ENCODE data around the gene SWI5. TPM values are rescaled to one million over a fixed set of nuclear protein-coding genes. Genes with fewer than 3 reads are reported as not detected.
A peak's percentile ranks its signal among the peaks of the same experiment; 100 is the strongest.

The SWI5 gene
- total and polyA plus RNA-seq, 9 of the 15 experiments (the other 6 are each of a cell fraction or from before 2014, with no cell fraction given) = 62.8 to 133 (median 95.9) TPM

DNA sequence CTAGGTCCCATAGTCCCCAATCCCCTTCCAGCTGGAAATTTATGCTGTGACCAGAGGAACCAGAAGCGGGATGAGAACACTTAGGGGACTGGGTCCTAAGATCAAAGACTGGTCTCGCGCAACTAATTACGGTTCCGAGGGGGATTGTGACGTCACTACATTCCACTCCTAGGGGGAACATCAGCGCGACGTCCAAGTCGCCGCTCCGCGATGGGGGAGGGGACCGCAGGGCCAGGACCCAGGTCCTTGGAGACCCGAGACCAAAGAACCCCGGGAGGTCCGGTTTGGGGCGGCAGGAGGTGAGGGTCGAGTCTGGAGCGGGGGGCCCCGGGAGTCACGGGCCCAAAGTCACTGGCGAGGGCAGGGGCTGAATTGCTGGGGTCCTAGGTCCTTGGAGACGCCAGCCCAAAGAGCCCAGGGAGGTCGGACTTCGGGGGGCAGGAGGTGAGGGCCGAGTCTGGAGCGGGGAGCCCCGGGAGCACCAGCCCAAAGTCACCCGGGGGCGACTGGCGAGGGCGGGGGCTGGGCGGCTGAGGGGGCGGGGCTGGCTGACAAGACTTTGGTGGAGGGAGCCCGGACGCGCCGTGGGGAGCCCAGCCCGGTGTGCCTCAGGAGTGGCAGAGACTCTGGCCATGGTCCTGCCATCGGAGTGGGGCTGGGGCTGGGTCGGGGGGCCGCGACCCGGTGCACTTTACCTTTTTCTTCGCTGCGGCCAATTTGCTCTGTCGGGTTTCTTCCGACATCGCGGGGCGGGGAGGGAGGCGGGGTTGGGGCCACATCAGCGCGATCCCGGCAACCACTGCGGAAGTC is 673 bp upstream of the SWI5 start, which contains the start of gene GOLGA2 (continued):
- no peak for TF ChIP-seq E4F1 (CRISPR knock-in tag; IDR thresholded peaks at IDR 0.05; ENCODE audit: borderline replicate concordance)
- no peak for TF ChIP-seq MXD1 (CRISPR knock-in tag; IDR thresholded peaks at IDR 0.05; ENCODE audit: borderline replicate concordance, poor library complexity, severe bottlenecking)
- TF ChIP-seq NFIC (IDR thresholded peaks at IDR 0.05) = no peak
- TF ChIP-seq, protein P1, sequence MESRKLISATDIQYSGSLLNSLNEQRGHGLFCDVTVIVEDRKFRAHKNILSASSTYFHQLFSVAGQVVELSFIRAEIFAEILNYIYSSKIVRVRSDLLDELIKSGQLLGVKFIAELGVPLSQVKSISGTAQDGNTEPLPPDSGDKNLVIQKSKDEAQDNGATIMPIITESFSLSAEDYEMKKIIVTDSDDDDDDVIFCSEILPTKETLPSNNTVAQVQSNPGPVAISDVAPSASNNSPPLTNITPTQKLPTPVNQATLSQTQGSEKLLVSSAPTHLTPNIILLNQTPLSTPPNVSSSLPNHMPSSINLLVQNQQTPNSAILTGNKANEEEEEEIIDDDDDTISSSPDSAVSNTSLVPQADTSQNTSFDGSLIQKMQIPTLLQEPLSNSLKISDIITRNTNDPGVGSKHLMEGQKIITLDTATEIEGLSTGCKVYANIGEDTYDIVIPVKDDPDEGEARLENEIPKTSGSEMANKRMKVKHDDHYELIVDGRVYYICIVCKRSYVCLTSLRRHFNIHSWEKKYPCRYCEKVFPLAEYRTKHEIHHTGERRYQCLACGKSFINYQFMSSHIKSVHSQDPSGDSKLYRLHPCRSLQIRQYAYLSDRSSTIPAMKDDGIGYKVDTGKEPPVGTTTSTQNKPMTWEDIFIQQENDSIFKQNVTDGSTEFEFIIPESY (CRISPR knock-in tag; IDR thresholded peaks at IDR 0.05) = no peak
- TF ChIP-seq, protein P2, sequence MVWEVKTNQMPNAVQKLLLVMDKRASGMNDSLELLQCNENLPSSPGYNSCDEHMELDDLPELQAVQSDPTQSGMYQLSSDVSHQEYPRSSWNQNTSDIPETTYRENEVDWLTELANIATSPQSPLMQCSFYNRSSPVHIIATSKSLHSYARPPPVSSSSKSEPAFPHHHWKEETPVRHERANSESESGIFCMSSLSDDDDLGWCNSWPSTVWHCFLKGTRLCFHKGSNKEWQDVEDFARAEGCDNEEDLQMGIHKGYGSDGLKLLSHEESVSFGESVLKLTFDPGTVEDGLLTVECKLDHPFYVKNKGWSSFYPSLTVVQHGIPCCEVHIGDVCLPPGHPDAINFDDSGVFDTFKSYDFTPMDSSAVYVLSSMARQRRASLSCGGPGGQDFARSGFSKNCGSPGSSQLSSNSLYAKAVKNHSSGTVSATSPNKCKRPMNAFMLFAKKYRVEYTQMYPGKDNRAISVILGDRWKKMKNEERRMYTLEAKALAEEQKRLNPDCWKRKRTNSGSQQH (CRISPR knock-in tag; IDR thresholded peaks at IDR 0.05) = peak; percentile 60; the same call in 1 of the 2 replicates
- no peak for TF ChIP-seq MAFF (IDR thresholded peaks at IDR 0.05; ENCODE audit: low read length)
- no peak for TF ChIP-seq CREB1 (IDR thresholded peaks at IDR 0.05)
- no peak for TF ChIP-seq CREB1 (CRISPR knock-in tag; IDR thresholded peaks at IDR 0.05)
- no peak for TF ChIP-seq PYGO2 (tag; IDR thresholded peaks at IDR 0.05)
- TF ChIP-seq MCM7 (IDR thresholded peaks at IDR 0.05) = no peak
- TF ChIP-seq ELF2 (CRISPR knock-in tag; IDR thresholded peaks at IDR 0.05) = no peak
- TF ChIP-seq, protein P3, sequence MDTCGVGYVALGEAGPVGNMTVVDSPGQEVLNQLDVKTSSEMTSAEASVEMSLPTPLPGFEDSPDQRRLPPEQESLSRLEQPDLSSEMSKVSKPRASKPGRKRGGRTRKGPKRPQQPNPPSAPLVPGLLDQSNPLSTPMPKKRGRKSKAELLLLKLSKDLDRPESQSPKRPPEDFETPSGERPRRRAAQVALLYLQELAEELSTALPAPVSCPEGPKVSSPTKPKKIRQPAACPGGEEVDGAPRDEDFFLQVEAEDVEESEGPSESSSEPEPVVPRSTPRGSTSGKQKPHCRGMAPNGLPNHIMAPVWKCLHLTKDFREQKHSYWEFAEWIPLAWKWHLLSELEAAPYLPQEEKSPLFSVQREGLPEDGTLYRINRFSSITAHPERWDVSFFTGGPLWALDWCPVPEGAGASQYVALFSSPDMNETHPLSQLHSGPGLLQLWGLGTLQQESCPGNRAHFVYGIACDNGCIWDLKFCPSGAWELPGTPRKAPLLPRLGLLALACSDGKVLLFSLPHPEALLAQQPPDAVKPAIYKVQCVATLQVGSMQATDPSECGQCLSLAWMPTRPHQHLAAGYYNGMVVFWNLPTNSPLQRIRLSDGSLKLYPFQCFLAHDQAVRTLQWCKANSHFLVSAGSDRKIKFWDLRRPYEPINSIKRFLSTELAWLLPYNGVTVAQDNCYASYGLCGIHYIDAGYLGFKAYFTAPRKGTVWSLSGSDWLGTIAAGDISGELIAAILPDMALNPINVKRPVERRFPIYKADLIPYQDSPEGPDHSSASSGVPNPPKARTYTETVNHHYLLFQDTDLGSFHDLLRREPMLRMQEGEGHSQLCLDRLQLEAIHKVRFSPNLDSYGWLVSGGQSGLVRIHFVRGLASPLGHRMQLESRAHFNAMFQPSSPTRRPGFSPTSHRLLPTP (IDR thresholded peaks at IDR 0.05; ENCODE audit: borderline replicate concordance, extremely low read depth, insufficient read length) = no peak
- TF ChIP-seq SNAPC5 (CRISPR knock-in tag; IDR thresholded peaks at IDR 0.05) = no peak
- TF ChIP-seq SMARCA5 (IDR thresholded peaks at IDR 0.05) = no peak
- no peak for TF ChIP-seq SNIP1 (IDR thresholded peaks at IDR 0.05; ENCODE audit: low read depth)
- TF ChIP-seq ZBED1 (IDR thresholded peaks at IDR 0.05) = no peak
- no peak for TF ChIP-seq NR1H2 (CRISPR knock-in tag; IDR thresholded peaks at IDR 0.05)
- peak; percentile 93 for TF ChIP-seq SAP30 (IDR thresholded peaks at IDR 0.05; ENCODE audit: borderline replicate concordance, insufficient read depth, low read depth, low read length, poor library complexity, severe bottlenecking)
- TF ChIP-seq CC2D1A (IDR thresholded peaks at IDR 0.05) = no peak
